G401.6 (cell line): Measurements from ENCODE around the gene TECPR1.

Experiments
- FAIRE-seq: peaks from 2 replicates; lab custom pipeline; 2012; peaks lifted over from hg19 to GRCh38; lab: Jason Lieb, UNC

TECPR1 gene

GRCh38 chr7:98242934-98243333 lies 9.1 kb downstream of the TECPR1 start:
- no peak for FAIRE-seq

- no peak for FAIRE-seq
Measured at GRCh38 chr7:98242342-98242741, 9.7 kb downstream of the TECPR1 start.

- FAIRE-seq: no peak
Measured at GRCh38 chr7:98241674-98242241, 10.3 kb downstream of the TECPR1 start.

GRCh38 chr7:98240961-98241673 lies 10.9 kb downstream of the TECPR1 start:
- FAIRE-seq: no peak

- FAIRE-seq: no peak
Measured at GRCh38 chr7:98238976-98239375, 13.1 kb downstream of the TECPR1 start.

DNA sequence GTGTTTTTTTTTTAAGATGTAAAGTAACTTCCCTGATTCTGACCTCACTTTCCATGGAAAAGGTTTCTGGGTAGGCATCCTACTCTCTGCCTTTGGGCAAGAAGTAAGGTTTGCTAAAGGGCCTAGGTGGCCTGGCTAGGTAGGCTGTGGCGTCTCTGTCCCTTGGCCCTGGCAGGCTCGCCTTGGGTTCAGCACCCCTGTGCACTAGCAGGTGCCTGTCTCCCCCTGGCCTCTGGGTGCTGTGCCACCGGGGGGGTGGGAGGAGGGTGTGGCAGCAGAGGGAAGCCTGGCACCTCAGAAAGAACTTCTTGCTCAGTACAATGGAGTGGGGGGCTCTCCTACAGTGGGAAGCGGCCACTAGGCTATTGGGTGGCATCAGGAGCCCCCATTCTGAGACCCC lies 14.0 kb downstream of the TECPR1 start:
- no peak for FAIRE-seq

GRCh38 chr7:98236355-98237185 lies 15.5 kb downstream of the TECPR1 start:
- FAIRE-seq: no peak

DNA sequence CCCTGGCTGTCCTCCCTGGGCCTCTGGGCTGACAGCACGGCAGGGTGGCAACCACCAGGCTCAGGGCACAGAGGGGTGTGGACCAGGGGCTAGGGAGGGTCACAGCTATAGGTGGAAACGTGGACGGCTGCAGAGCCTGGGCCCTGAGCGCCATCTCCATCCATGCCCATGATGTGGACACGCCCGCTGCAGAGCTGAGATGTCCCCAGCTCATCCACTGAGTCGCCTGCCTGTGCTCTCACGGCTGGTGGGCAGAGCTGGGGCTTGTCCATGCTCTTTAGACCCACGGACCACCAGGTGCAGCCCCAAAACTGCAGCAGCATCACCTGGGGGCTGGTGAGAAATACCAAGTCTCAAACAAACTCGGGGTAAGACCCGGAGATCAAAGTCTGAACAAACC lies 16.1 kb downstream of the TECPR1 start:
- FAIRE-seq: no peak

- no peak for FAIRE-seq
Measured at GRCh38 chr7:98234429-98235147, 17.4 kb downstream of the TECPR1 start.

- no peak for FAIRE-seq
Measured at GRCh38 chr7:98233219-98234070, 18.6 kb downstream of the TECPR1 start.

GRCh38 chr7:98232799-98233198 lies 19.2 kb downstream of the TECPR1 start:
- no peak for FAIRE-seq

DNA sequence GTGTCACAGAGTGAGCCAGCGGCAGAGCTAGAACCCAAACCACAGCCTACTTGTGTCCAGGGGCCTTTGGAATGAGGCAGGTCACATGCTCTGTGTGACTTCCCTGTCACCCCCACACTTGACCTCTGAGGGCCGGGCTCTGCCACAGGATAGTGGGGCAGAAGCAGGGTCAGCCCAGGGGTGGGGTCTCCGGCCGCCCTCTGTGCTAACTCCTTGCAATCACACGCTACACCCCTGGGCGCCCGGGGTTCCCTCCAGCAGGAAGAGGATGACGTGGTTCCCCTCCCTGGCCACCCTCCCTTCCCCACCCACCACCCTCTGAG lies 19.8 kb downstream of the TECPR1 start:
- FAIRE-seq: no peak

DNA sequence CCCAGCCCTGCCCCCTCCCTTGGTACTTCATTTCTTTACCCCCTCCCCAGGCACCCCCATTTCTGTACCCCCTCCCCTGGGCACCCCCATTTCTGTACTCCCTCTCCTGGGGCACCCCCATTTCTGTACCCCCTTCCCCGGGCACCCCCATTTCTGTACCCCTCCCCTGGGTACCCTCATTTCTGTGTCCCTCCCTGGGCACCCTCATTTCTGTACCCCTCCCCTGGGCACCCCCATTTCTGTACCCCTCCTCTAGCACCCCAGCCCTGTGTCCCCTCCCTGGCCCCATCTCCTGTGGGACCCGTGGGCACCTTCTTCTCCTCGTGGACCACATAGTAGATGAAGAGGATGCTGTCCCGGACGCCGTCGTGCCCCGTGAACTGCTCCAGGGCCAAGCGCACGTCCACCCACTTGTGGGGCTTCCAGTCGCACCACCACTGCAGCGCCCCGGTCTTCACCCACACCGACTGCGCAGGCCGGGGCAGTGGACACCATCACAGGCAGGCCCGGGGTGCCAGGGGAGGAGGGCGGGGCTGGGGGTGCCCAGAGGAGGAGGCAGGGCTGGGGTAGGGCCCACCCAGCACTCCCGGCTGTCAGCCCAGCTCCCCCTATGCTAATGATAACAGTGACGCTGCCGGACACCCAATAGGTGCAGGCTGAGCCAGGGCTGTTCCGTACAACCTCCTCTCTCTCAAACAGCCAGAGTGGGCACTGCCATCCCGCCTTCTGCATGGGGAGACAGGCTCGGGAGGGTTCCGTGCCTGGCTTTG lies 20.4 kb downstream of the TECPR1 start:
- FAIRE-seq: no peak

- no peak for FAIRE-seq
Measured at GRCh38 chr7:98230746-98231471, 21.1 kb downstream of the TECPR1 start.

GRCh38 chr7:98229991-98230745 lies 21.9 kb downstream of the TECPR1 start:
- FAIRE-seq: no peak

GRCh38 chr7:98229441-98229840 lies 22.6 kb downstream of the TECPR1 start:
- no peak for FAIRE-seq

GRCh38 chr7:98228801-98229200 lies 23.2 kb downstream of the TECPR1 start:
- no peak for FAIRE-seq

DNA sequence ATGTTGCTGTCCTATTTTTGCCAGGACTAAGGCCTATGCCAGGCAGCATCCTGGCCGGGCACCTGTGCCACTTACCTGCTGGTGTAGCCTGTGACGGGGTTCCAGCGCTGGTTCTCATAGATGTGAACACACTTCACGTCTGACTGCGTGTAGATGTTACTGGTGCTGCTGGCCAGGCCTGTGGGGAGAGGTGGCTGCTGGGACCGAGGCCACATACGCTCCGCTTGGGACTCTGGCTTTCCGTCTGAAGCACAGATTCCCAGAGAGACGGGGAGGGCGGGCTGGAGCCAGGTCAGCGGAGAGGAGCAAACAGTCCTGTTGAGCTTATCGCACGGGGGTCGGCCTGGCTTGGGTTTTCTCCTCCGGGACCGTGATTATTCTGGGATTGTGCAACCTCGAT lies 24.1 kb downstream of the TECPR1 start:
- no peak for FAIRE-seq

DNA sequence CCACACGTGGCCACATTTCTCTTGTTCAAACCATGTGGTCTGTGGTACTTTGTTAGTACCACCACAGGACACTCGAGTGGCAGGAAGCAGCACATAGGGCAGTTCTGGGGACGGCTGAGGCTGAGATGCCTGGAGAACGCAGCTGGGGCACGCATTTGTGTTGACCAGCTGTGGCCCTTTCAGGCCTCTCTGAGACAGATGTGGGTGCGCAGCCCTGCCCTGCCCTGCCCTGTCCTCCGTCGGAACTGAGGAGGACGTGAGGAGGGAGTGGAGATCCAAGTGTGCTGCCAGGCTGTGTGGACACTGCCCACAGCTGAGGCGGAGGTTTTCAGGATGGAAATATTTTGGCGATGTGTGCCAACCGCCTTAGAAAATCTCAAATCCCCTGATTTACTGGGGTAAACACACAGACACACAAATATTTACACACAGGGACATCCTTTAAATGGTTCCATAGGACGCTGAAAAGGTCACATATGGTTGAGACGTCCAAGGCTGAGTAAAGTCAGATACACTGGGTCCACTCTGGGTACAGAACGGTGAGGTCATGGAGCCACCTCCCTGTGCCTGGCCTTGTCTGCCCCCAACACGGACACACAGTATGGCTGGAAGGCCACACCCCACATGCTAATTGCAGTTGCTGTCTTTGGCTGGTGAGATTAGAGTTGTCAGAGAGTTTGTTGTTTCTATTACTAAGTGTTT lies 26.0 kb downstream of the TECPR1 start:
- FAIRE-seq: no peak
